ENCODE measurements around the gene STPG4. TPM values are rescaled to one million over a fixed set of nuclear protein-coding genes. Genes with fewer than 3 reads are reported as not detected.
"Not testable (repeated sequence)": the region's sequence is repeated elsewhere in the genome, so short reads cannot be mapped to it uniquely, and the experiment has no call there.

Gene STPG4
- total RNA-seq, 2 experiments from 2014 or later: 0.19 to 0.74 TPM

GRCh38 chr2:47107201-47107600, 47.9 kb downstream of the STPG4 start:
- ATAC-seq (ENCODE audit: low read depth); H3K27me3 Mint-ChIP-seq; H3K4me1 Mint-ChIP-seq; H3K4me3 Mint-ChIP-seq; H3K9me3 Mint-ChIP-seq; H3K36me3 Mint-ChIP-seq; DNase-seq; H3K27ac Mint-ChIP-seq; POLR2A ChIA-PET: not testable (repeated sequence)

DNA sequence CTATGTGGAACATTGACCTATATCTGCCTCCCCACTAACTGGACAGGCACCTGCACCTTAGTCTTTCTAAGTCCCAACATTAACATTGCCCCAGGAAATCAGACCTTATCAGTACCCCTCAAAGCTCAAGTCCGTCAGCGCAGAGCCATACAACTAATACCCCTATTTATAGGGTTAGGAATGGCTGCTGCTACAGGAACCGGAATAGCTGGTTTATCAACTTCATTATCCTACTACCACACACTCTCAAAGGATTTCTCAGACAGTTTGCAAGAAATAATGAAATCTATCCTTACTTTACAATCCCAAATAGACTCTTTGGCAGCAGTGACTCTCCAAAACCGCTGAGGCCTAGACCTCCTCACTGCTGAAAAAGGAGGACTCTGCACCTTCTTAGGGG, 48.9 kb downstream of the STPG4 start:
- DNase-seq; ATAC-seq (ENCODE audit: low read depth); H3K27me3 Mint-ChIP-seq; POLR2A ChIA-PET; H3K4me1 Mint-ChIP-seq; H3K4me3 Mint-ChIP-seq; H3K27ac Mint-ChIP-seq; H3K9me3 Mint-ChIP-seq; H3K36me3 Mint-ChIP-seq: not testable (repeated sequence)

- H3K27ac Mint-ChIP-seq; POLR2A ChIA-PET; H3K9me3 Mint-ChIP-seq; H3K27me3 Mint-ChIP-seq; DNase-seq; H3K4me1 Mint-ChIP-seq; H3K36me3 Mint-ChIP-seq; ATAC-seq (ENCODE audit: low read depth); H3K4me3 Mint-ChIP-seq: not testable (repeated sequence)
These were observed 55.4 kb downstream of the STPG4 start for GRCh38 chr2:47099712-47100111.

- H3K4me1 Mint-ChIP-seq: no peaks in the 10 kb centered on the region
- H3K27me3 Mint-ChIP-seq: peaks cover 2% of the 10 kb centered on the region
- no peaks in the 10 kb centered on the region for H3K36me3 Mint-ChIP-seq
- POLR2A ChIA-PET: no interaction called here
- H3K27ac Mint-ChIP-seq: no peak overlapping the region
- no peak for ATAC-seq (ENCODE audit: low read depth)
- no peaks in the 10 kb centered on the region for H3K9me3 Mint-ChIP-seq
- no peak overlapping the region for H3K4me3 Mint-ChIP-seq
- no peak for DNase-seq
These were observed 56.2 kb downstream of the STPG4 start for GRCh38 chr2:47098953-47099352.

- no peaks in the 10 kb centered on the region for H3K9me3 Mint-ChIP-seq
- no peaks in the 10 kb centered on the region for H3K4me1 Mint-ChIP-seq
- H3K27ac Mint-ChIP-seq: no peak overlapping the region
- ATAC-seq (ENCODE audit: low read depth) (no peak), DNase-seq (no peak)
- H3K4me3 Mint-ChIP-seq: no peak overlapping the region
- H3K36me3 Mint-ChIP-seq: no peaks in the 10 kb centered on the region
- H3K27me3 Mint-ChIP-seq: peaks cover 2% of the 10 kb centered on the region
- POLR2A ChIA-PET: no interaction called here
These were observed 57.5 kb downstream of the STPG4 start for GRCh38 chr2:47097563-47097962.

DNA sequence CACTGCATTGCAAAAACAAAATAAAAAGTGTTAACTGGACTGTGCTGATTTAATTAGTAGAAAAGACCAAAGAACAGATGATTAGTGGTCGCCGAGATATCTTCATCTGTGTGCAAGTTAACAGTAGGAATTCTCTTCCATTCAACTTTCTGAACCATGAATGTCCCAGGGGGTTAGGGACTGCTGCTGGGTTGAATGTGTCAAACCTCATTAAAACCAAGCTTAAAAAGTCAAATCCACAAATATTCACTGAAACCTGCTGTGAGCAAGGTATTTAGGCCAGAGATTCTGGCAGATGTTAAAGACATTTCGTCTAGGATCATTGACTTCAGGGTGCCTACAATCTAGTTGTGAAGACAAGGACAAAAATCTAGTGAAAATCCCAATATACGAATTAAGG, 58.7 kb downstream of the STPG4 start:
- no peak overlapping the region for H3K27ac Mint-ChIP-seq
- ATAC-seq (ENCODE audit: low read depth): no peak
- no peak overlapping the region for H3K4me3 Mint-ChIP-seq

DNA sequence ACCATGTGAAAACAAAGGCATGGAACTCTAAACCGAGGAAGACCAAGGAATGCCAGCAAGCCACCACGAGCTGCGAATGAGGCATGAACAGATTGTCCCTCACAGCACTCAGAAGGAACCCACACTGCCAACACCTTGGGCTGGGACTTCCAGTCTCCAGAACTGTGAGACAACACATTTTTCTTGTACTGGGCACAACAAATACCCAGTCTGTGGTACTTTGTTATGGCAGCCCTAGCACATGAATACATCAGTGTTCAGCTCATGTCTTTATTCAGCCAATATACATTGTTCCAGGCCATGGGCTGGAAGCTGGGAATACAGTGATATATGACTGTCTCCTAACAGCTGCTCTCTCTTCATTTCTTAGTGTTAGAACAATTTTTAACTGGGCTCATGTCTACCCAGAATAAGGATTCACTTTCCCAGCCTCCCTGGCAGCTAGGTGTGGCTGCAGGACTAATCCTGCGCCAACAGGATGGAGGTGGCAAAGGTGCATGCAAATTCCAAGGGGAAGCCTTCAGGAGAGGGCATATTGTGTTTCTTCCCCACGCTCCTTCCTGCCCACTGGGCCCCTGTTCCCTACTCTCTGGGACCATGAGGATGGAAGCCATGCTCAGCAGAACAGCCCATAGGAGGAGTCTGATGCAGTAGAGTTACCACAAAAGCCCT, 59.6 kb downstream of the STPG4 start:
- Mint-ChIP-seq H3K9me3 (no peaks in the 10 kb centered on the region), H3K27me3 (peaks cover 7% of the 10 kb centered on the region), H3K27ac (no peak overlapping the region), H3K4me1 (no peaks in the 10 kb centered on the region), H3K36me3 (no peaks in the 10 kb centered on the region), H3K4me3 (no peak overlapping the region)
- ATAC-seq (ENCODE audit: low read depth) (no peak), DNase-seq (no peak)
- POLR2A ChIA-PET: no interaction called here

More for the DNA sequence above, 58.7 kb downstream of the STPG4 start:
- Mint-ChIP-seq H3K4me1 (no peaks in the 10 kb centered on the region), H3K9me3 (no peaks in the 10 kb centered on the region), H3K36me3 (no peaks in the 10 kb centered on the region), H3K27me3 (peaks cover 2% of the 10 kb centered on the region)
- no peak for DNase-seq
- POLR2A ChIA-PET: no interaction called here

- Mint-ChIP-seq H3K9me3 (no peaks in the 10 kb centered on the region), H3K4me1 (no peaks in the 10 kb centered on the region), H3K27me3 (peaks cover 8% of the 10 kb centered on the region), H3K4me3 (no peak overlapping the region), H3K27ac (no peak overlapping the region), H3K36me3 (no peaks in the 10 kb centered on the region)
- DNase-seq (no peak), ATAC-seq (ENCODE audit: low read depth) (no peak)
- POLR2A ChIA-PET: interaction anchor here (0.6 kb wide), 1 partner anchor 534 kb away, joined by 6 read pairs; no protein-coding TSS in a partner anchor
These were observed 60.5 kb downstream of the STPG4 start for GRCh38 chr2:47094511-47095142.

GRCh38 chr2:47093626-47094025, 61.5 kb downstream of the STPG4 start:
- no peak overlapping the region for H3K4me3 Mint-ChIP-seq
- H3K27me3 Mint-ChIP-seq: peaks cover 9% of the 10 kb centered on the region
- H3K36me3 Mint-ChIP-seq: no peaks in the 10 kb centered on the region
- POLR2A ChIA-PET: no interaction called here
- no peak for DNase-seq
- no peaks in the 10 kb centered on the region for H3K4me1 Mint-ChIP-seq
- ATAC-seq (ENCODE audit: low read depth): no peak
- no peak overlapping the region for H3K27ac Mint-ChIP-seq
- no peaks in the 10 kb centered on the region for H3K9me3 Mint-ChIP-seq

- Mint-ChIP-seq H3K4me3 (no peak overlapping the region), H3K27ac (no peak overlapping the region), H3K4me1 (no peaks in the 10 kb centered on the region), H3K9me3 (no peaks in the 10 kb centered on the region), H3K27me3 (peaks cover 9% of the 10 kb centered on the region), H3K36me3 (no peaks in the 10 kb centered on the region)
- ATAC-seq (ENCODE audit: low read depth): no peak
- POLR2A ChIA-PET: no interaction called here
- no peak for DNase-seq
These were observed 62.6 kb downstream of the STPG4 start for GRCh38 chr2:47092465-47092864.

GRCh38 chr2:47091118-47091517, 64.0 kb downstream of the STPG4 start:
- peaks cover 9% of the 10 kb centered on the region for H3K27me3 Mint-ChIP-seq
- no peaks in the 10 kb centered on the region for H3K36me3 Mint-ChIP-seq
- ATAC-seq (ENCODE audit: low read depth) (no peak), DNase-seq (no peak)
- no peaks in the 10 kb centered on the region for H3K4me1 Mint-ChIP-seq
- no peak overlapping the region for H3K4me3 Mint-ChIP-seq
- no peak overlapping the region for H3K27ac Mint-ChIP-seq
- H3K9me3 Mint-ChIP-seq: no peaks in the 10 kb centered on the region
- POLR2A ChIA-PET: no interaction called here

GRCh38 chr2:47089083-47089464, 66.0 kb downstream of the STPG4 start:
- ATAC-seq (ENCODE audit: low read depth): no peak
- no peaks in the 10 kb centered on the region for H3K36me3 Mint-ChIP-seq
- DNase-seq: no peak
- H3K27ac Mint-ChIP-seq: no peak overlapping the region
- no peak overlapping the region for H3K4me3 Mint-ChIP-seq
- peaks cover 9% of the 10 kb centered on the region for H3K27me3 Mint-ChIP-seq
- no peaks in the 10 kb centered on the region for H3K4me1 Mint-ChIP-seq
- no peaks in the 10 kb centered on the region for H3K9me3 Mint-ChIP-seq
- POLR2A ChIA-PET: no interaction called here

DNA sequence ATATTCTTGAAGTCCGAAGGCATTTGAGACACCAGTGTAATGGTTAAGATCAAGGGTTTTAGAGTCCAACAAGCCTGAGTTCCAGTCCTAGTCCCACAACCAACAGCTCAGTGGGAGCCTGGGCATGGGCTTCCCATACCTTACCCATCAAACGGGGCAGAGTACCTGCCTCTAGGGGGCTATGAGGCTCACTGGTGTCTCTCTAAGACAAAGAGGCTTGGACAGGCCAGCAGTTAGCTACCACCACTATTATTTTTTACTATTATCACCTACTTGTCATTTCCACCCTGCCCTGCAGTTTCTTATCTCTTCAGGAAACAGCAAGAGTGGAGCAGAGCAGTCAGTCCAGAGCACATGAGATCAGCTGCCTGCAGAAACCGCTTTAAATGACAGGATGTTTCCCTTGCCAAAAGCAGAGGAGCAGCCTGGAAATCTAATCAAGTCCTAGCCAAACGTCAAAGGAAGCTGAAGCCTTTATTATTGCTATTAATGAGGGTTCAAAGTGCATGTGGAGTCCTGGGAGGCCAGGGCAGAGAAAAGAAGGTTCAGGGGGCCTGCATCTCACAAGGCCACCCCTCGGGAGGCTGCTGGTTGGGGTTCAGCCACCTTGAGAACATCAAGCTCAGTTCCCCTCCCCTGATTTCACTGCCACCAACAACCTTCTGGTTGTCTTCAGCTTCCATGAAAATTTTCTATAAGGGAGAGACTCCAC, 66.6 kb downstream of the STPG4 start:
- H3K4me3 Mint-ChIP-seq: no peak overlapping the region

DNA sequence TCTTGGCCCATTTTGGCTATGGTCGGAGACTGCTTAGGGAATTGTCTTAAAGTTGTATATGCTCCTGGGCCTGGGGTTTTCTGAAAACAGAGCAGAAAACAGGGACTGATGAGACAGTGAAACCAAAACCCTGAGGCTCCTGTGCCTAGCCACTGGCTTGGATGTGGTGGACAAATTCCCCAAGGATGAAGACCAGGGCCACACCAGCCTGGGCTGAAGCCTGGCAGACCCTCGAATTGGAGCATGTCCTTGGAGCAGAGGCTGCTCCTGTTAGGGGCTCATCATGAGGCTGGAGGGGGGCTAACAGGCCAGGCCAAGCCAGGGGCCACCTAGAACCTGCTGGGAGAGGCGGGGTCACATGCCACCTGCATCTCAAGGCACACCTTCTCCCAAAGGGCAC, 68.1 kb downstream of the STPG4 start:
- ATAC-seq (ENCODE audit: low read depth): no peak
- Mint-ChIP-seq H3K4me1 (no peaks in the 10 kb centered on the region), H3K36me3 (no peaks in the 10 kb centered on the region), H3K27ac (no peak overlapping the region), H3K27me3 (peaks cover 9% of the 10 kb centered on the region), H3K4me3 (no peak overlapping the region), H3K9me3 (no peaks in the 10 kb centered on the region)
- DNase-seq: no peak
- POLR2A ChIA-PET: no interaction called here

More for the DNA sequence above, 66.6 kb downstream of the STPG4 start:
- Mint-ChIP-seq H3K9me3 (no peaks in the 10 kb centered on the region), H3K4me1 (no peaks in the 10 kb centered on the region), H3K27ac (no peak overlapping the region), H3K27me3 (peaks cover 9% of the 10 kb centered on the region), H3K36me3 (no peaks in the 10 kb centered on the region)
- no peak for DNase-seq
- no peak for ATAC-seq (ENCODE audit: low read depth)
- POLR2A ChIA-PET: no interaction called here
